ENCODE results near the gene CEACAM19. TPM values are rescaled to one million over a fixed set of nuclear protein-coding genes. Genes with fewer than 3 reads are reported as not detected.

Gene CEACAM19
- total and polyA plus RNA-seq, 9 donors, result 2.2 to 10.0 (median 5.4) TPM

GRCh38 chr19:44648631-44649251, 22.5 kb upstream of the CEACAM19 start:
- DNase-seq, result peak in 3 of 5 donors; percentile 50 to 54 (median 51)
- Histone ChIP-seq H3K9me3 (no peaks in the 10 kb centered on the region), H3K27me3 (no peaks in the 10 kb centered on the region), H3K36me3 (no peaks in the 10 kb centered on the region), H3K4me1 (ENCODE audit: insufficient read depth) (peaks cover 5% of the 10 kb centered on the region), H3K4me3 (no peak overlapping the region), H3K27ac (no peak overlapping the region)
- TF ChIP-seq CTCF (IDR thresholded peaks at IDR 0.05) (no peak), POLR2A (IDR thresholded peaks at IDR 0.05) (no peak), EP300 (IDR thresholded peaks at IDR 0.05) (no peak)
- 62 to 68% (median 63%) methylated on average over 3 of the region's 3 CpGs for WGBS, 3 donors
- intact Hi-C loops (cut with DNase I), result no loop called here

GRCh38 chr19:44649578-44650145, 21.6 kb upstream of the CEACAM19 start:
- Histone ChIP-seq H3K27ac (no peak overlapping the region), H3K4me1 (ENCODE audit: insufficient read depth) (peaks cover 5% of the 10 kb centered on the region), H3K36me3 (no peaks in the 10 kb centered on the region), H3K9me3 (no peaks in the 10 kb centered on the region), H3K27me3 (no peaks in the 10 kb centered on the region), H3K4me3 (no peak overlapping the region)
- no peak for DNase-seq
- no peak for TF ChIP-seq EP300 (IDR thresholded peaks at IDR 0.05)
- no peak for TF ChIP-seq CTCF (IDR thresholded peaks at IDR 0.05)
- no peak for TF ChIP-seq POLR2A (IDR thresholded peaks at IDR 0.05)
- WGBS, 3 donors, result 92 to 94% (median 93%) methylated on average over 11 to 15 of the region's 15 CpGs
- intact Hi-C loops (cut with DNase I), result loop anchor here in 1 of 4 donors (10.0 kb wide), 1 partner anchor 75 kb away; no protein-coding TSS in a partner anchor

- 91 to 96% (median 95%) methylated on average over 5 of the region's 5 CpGs for WGBS, 3 donors
- H3K27ac ChIP-seq, result no peak overlapping the region
- H3K4me1 ChIP-seq (ENCODE audit: insufficient read depth), result peaks cover under 1% of the 10 kb centered on the region
- no peaks in the 10 kb centered on the region for H3K9me3 ChIP-seq
- TF ChIP-seq POLR2A (IDR thresholded peaks at IDR 0.05) (no peak), CTCF (IDR thresholded peaks at IDR 0.05) (no peak), EP300 (IDR thresholded peaks at IDR 0.05) (no peak)
- no peak for DNase-seq
- H3K4me3 ChIP-seq, result no peak overlapping the region
- no peaks in the 10 kb centered on the region for H3K36me3 ChIP-seq
- no peaks in the 10 kb centered on the region for H3K27me3 ChIP-seq
- intact Hi-C loops (cut with DNase I), result loop anchor here in 1 of 4 donors (10.0 kb wide), 1 partner anchor 79 kb away; no protein-coding TSS in a partner anchor
Measured at GRCh38 chr19:44653343-44653742, 17.9 kb upstream of the CEACAM19 start.

GRCh38 chr19:44653977-44654774, 17.1 kb upstream of the CEACAM19 start:
- WGBS, 3 donors, result 69 to 70% (median 69%) methylated on average over 14 to 16 of the region's 16 CpGs
- intact Hi-C loops (cut with DNase I), result loop anchor here in 1 of 4 donors (10.0 kb wide), 1 partner anchor 79 kb away; no protein-coding TSS in a partner anchor
- Histone ChIP-seq H3K27me3 (no peaks in the 10 kb centered on the region), H3K4me3 (no peak overlapping the region), H3K9me3 (no peaks in the 10 kb centered on the region), H3K36me3 (no peaks in the 10 kb centered on the region), H3K4me1 (ENCODE audit: insufficient read depth) (no peaks in the 10 kb centered on the region), H3K27ac (no peak overlapping the region)
- TF ChIP-seq EP300 (IDR thresholded peaks at IDR 0.05), result no peak
- TF ChIP-seq CTCF (IDR thresholded peaks at IDR 0.05), result peak in 1 of 3 donors; percentile 26
- no peak for TF ChIP-seq POLR2A (IDR thresholded peaks at IDR 0.05)
- DNase-seq, result peak; percentile 24 to 66 (median 47)

Data from ovary (tissue), 9 donors.